MCF 10A (cell line): Measurements from ENCODE around the gene TPM4. TPM values are rescaled to one million over a fixed set of nuclear protein-coding genes. Genes with fewer than 3 reads are reported as not detected.

ENCODE experiments used
- BruUV-seq: library from RNA; stranded (reverse); fragments of 400-500 nt; replicated peaks from 2 replicates; lab custom pipeline; 2021; lab: Mats Ljungman, UMichigan
- CTCF ChIA-PET: fragments of 300-600 bp; sonication (Branson Sonifier 250); formaldehyde crosslinking; extraction: SDS; loops from one replicate; lab custom pipeline; 2021; ENCODE audit warnings: antibody characterized with exemption, inconsistent platforms; lab: Yijun Ruan, JAX
- POLR2A ChIA-PET: fragments of 300-600, 350-650 bp; sonication (Branson Sonifier 250); formaldehyde crosslinking; extraction: SDS; loops from one replicate; lab custom pipeline; 2020; ENCODE audit warnings: antibody characterized with exemption, inconsistent platforms; lab: Yijun Ruan, JAX
- DNase-seq: peaks from one replicate; pipeline ENCODE4 v3.0.0-alpha.2; 2018; ENCODE audit not compliant: unreplicated experiment
- H3K27ac Mint-ChIP-seq: one replicate; pipeline ENCODE4 v1.8.0; 2022; ENCODE audit warnings: mild to moderate bottlenecking, low read depth, mixed read lengths; ENCODE audit not compliant: unreplicated experiment
- H3K27me3 Mint-ChIP-seq: one replicate; pipeline ENCODE4 v1.8.0; 2022; ENCODE audit warnings: mixed read lengths; ENCODE audit not compliant: insufficient read depth, unreplicated experiment
- H3K36me3 Mint-ChIP-seq: one replicate; pipeline ENCODE4 v1.8.0; 2022; ENCODE audit warnings: mild to moderate bottlenecking, moderate library complexity, mixed read lengths; ENCODE audit not compliant: insufficient read depth, unreplicated experiment
- H3K4me1 Mint-ChIP-seq: one replicate; pipeline ENCODE4 v1.8.0; 2022; ENCODE audit warnings: mixed read lengths; ENCODE audit not compliant: insufficient read depth, unreplicated experiment
- H3K4me3 Mint-ChIP-seq: one replicate; pipeline ENCODE4 v1.8.0; 2022; ENCODE audit warnings: mild to moderate bottlenecking, moderate library complexity, mixed read lengths; ENCODE audit not compliant: unreplicated experiment
- H3K9me3 Mint-ChIP-seq: one replicate; pipeline ENCODE4 v1.8.0; 2022; ENCODE audit warnings: mixed read lengths; ENCODE audit not compliant: unreplicated experiment
- intact Hi-C: fragments of 100-400 bp; cut with micrococcal nuclease; formaldehyde crosslinking; loops from 2 replicates; pipeline ENCODE4 v1.14.1; 2022
- total RNA-seq: library from RNA; stranded (reverse); gene quantifications from 2 replicates; pipeline ENCODE4 v1.2.3, GENCODE V29; 2022
- TF ChIP-seq, protein P1 (sequence below): fragments of 200-600 bp; IDR thresholded peaks from one replicate; pipeline ENCODE4 v1.8.0; 2022; ENCODE audit warnings: antibody characterized with exemption, mild to moderate bottlenecking; ENCODE audit not compliant: unreplicated experiment

Gene TPM4
- total RNA-seq, 1 experiment from 2014 or later: 355 TPM

DNA sequence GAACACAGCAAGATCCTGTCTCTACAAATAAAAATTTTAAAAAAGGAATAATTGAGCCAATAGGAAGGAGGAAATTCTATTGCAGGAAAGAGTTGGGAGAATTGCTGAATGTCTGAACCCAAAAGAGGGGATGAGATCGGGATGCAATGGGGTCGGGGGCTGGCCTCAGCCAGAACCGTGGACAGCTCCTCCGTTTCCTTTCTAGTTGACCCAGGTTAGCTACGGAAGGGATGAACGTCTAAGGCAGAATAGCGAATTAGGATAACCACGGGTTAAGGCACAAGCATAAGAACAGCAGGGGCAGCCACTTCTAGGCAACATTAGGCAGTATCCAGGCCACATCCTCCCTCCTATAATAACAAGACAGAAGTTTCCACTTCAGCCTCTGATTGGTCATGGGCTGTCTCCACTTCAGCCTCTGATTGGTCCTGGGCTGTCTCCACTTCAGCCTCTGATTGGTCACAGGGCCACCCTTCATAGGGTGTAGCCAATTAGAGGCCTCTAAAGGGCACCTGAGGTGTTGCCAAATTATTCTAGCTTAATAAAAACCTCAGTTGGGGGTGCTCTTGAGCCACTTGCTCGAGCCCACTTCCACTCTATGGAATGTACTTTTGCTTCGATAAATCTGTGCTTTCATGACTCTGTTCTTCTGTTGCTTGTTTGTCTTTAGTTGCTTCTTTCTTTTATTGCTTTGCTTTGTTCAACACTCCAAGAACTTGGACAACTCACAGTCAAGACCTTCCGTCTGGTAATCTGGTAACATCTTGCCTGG, 24.9 kb upstream of the TPM4 start:
- DNase-seq: peak; percentile 34
- ChIA-PET CTCF (interaction anchor here (0.5 to 3.2 kb wide), 3 partner anchors 9 to 902 kb away, joined by 3 to 11 read pairs (median 7); no protein-coding TSS in a partner anchor), POLR2A (no interaction called here)
- H3K4me3 Mint-ChIP-seq: no peak overlapping the region
- H3K27me3 Mint-ChIP-seq: peaks cover 11% of the 10 kb centered on the region
- no peaks in the 10 kb centered on the region for H3K36me3 Mint-ChIP-seq
- TF ChIP-seq, protein P1, sequence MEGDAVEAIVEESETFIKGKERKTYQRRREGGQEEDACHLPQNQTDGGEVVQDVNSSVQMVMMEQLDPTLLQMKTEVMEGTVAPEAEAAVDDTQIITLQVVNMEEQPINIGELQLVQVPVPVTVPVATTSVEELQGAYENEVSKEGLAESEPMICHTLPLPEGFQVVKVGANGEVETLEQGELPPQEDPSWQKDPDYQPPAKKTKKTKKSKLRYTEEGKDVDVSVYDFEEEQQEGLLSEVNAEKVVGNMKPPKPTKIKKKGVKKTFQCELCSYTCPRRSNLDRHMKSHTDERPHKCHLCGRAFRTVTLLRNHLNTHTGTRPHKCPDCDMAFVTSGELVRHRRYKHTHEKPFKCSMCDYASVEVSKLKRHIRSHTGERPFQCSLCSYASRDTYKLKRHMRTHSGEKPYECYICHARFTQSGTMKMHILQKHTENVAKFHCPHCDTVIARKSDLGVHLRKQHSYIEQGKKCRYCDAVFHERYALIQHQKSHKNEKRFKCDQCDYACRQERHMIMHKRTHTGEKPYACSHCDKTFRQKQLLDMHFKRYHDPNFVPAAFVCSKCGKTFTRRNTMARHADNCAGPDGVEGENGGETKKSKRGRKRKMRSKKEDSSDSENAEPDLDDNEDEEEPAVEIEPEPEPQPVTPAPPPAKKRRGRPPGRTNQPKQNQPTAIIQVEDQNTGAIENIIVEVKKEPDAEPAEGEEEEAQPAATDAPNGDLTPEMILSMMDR: no peak
- no TSS peak for BruUV-seq
- intact Hi-C loops: no loop called here
- H3K27ac Mint-ChIP-seq: no peak overlapping the region
- no peaks in the 10 kb centered on the region for H3K9me3 Mint-ChIP-seq
- no peaks in the 10 kb centered on the region for H3K4me1 Mint-ChIP-seq

DNA sequence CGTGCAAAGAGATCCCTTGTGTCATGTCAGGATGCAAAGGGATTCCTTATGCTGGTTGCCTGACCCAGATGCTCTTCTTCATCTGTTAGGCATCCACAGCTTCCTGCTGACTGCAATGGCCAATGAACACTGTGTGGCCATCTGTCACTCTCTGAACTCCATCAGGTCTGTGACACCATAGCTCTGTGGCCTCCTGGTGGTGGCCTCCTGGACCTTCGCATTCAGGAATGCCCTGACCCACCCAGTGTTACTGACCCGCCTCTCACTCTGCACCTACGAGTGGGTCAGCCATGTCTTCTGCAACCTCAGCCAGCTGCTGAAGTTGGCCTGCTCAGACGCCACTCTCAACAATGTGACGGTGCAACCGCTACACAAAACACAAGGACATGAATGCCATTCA, 23.9 kb upstream of the TPM4 start:
- TF ChIP-seq, protein P1: peak; percentile 8
- no peak for DNase-seq
- H3K27me3 Mint-ChIP-seq: peaks cover 11% of the 10 kb centered on the region
- no TSS peak for BruUV-seq
- intact Hi-C loops: no loop called here
- H3K9me3 Mint-ChIP-seq: no peaks in the 10 kb centered on the region
- H3K36me3 Mint-ChIP-seq: no peaks in the 10 kb centered on the region
- ChIA-PET POLR2A (no interaction called here), CTCF (interaction anchor here (0.9 to 3.2 kb wide), 3 partner anchors 8 to 11 kb away, joined by 3 to 11 read pairs (median 7); no protein-coding TSS in a partner anchor)
- no peak overlapping the region for H3K4me3 Mint-ChIP-seq
- no peaks in the 10 kb centered on the region for H3K4me1 Mint-ChIP-seq
- no peak overlapping the region for H3K27ac Mint-ChIP-seq

GRCh38 chr19:16057062-16057461, 19.2 kb upstream of the TPM4 start:
- DNase-seq: no peak
- Mint-ChIP-seq H3K36me3 (no peaks in the 10 kb centered on the region), H3K9me3 (peaks cover 7% of the 10 kb centered on the region), H3K4me1 (no peaks in the 10 kb centered on the region), H3K4me3 (no peak overlapping the region), H3K27me3 (no peaks in the 10 kb centered on the region), H3K27ac (no peak overlapping the region)
- POLR2A ChIA-PET: interaction anchor here (0.7 kb wide), 1 partner anchor 13 kb away, joined by 3 read pairs; no protein-coding TSS in a partner anchor
- TF ChIP-seq, protein P1: no peak
- CTCF ChIA-PET: interaction anchor here (0.6 to 1.6 kb wide), 3 partner anchors 15 to 76 kb away, joined by 3 to 6 read pairs (median 4); no protein-coding TSS in a partner anchor
- BruUV-seq: no TSS peak
- intact Hi-C loops: no loop called here

- H3K27me3 Mint-ChIP-seq: no peaks in the 10 kb centered on the region
- H3K4me3 Mint-ChIP-seq: no peak overlapping the region
- peaks cover 7% of the 10 kb centered on the region for H3K9me3 Mint-ChIP-seq
- no peak for DNase-seq
- no peak overlapping the region for H3K27ac Mint-ChIP-seq
- H3K4me1 Mint-ChIP-seq: peaks cover 6% of the 10 kb centered on the region
- no TSS peak for BruUV-seq
- intact Hi-C loops: no loop called here
- no peaks in the 10 kb centered on the region for H3K36me3 Mint-ChIP-seq
- ChIA-PET POLR2A (interaction anchor here (0.6 to 1.2 kb wide), 4 partner anchors 18 to 499 kb away, joined by 3 to 5 read pairs (median 3); no protein-coding TSS in a partner anchor), CTCF (interaction anchor here (0.8 to 1.6 kb wide), 4 partner anchors 9 to 125 kb away, joined by 3 to 7 read pairs (median 4); partner anchors contain the start of genes FAM32A and TPM4)
- TF ChIP-seq, protein P1: no peak
Observed at GRCh38 chr19:16060294-16060693, 16.0 kb upstream of the TPM4 start.
